ENCODE data around the gene PCDH7. TPM values are rescaled to one million over a fixed set of nuclear protein-coding genes. Genes with fewer than 3 reads are reported as not detected.
A peak's percentile ranks its signal among the peaks of the same experiment; 100 is the strongest.

Gene PCDH7
- polyA plus RNA-seq, 1 of the 3 experiments (the other 2 are of a cell fraction) = 0.48 TPM

DNA sequence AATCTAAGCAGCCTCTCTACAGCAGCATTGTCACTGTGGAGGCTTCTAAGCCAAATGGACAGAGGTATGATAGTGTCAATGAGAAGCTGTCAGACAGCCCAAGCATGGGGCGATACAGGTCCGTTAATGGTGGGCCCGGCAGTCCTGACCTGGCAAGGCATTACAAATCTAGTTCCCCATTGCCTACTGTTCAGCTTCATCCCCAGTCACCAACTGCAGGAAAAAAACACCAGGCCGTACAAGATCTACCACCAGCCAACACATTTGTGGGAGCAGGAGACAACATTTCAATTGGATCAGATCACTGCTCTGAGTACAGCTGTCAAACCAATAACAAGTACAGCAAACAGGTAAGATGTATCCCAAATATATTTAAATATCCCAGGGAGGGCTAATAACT, 4.1 kb downstream of the PCDH7 start:
- H3K79me2 ChIP-seq (ENCODE audit: insufficient read depth) = no peaks in the 10 kb centered on the region
- H3K4me3 ChIP-seq (ENCODE audit: low read depth in 2 of 2, low read length in 1 of 2) = no peak overlapping the region; a peak in 1 of 4 replicates
- 84% methylated on average over 4 of the region's 4 CpGs for WGBS (ENCODE audit: low lambda C conversion rate)
- H3K27ac ChIP-seq (ENCODE audit: low read depth in 2 of 2, low read length in 1 of 2) = no peak overlapping the region
- no peaks in the 10 kb centered on the region for H3F3A ChIP-seq (replicated peaks; ENCODE audit: insufficient read depth)
- no peak overlapping the region for H3K4me2 ChIP-seq
- H3K4me1 ChIP-seq (ENCODE audit: control insufficient read depth in 1 of 2, insufficient read depth in 2 of 2, low read depth in 1 of 2, low read length in 1 of 2) = peaks cover 0 to 35% of the 10 kb centered on the region in 2 experiments; a peak in 2 of 4 replicates
- TF ChIP-seq FOXM1 (IDR thresholded peaks at IDR 0.05; ENCODE audit: low read depth) (no peak), RXRA (IDR thresholded peaks at IDR 0.05; ENCODE audit: borderline replicate concordance, low read depth) (no peak), FOSL2 (IDR thresholded peaks at IDR 0.05; ENCODE audit: borderline replicate concordance, low read depth) (no peak), SMC3 (IDR thresholded peaks at IDR 0.05; ENCODE audit: low read depth, low read length) (no peak)
- TF ChIP-seq, protein P1, sequence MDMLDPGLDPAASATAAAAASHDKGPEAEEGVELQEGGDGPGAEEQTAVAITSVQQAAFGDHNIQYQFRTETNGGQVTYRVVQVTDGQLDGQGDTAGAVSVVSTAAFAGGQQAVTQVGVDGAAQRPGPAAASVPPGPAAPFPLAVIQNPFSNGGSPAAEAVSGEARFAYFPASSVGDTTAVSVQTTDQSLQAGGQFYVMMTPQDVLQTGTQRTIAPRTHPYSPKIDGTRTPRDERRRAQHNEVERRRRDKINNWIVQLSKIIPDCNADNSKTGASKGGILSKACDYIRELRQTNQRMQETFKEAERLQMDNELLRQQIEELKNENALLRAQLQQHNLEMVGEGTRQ (IDR thresholded peaks at IDR 0.05; ENCODE audit: borderline replicate concordance, low read depth, low read length) = no peak
- TF ChIP-seq, protein P2, sequence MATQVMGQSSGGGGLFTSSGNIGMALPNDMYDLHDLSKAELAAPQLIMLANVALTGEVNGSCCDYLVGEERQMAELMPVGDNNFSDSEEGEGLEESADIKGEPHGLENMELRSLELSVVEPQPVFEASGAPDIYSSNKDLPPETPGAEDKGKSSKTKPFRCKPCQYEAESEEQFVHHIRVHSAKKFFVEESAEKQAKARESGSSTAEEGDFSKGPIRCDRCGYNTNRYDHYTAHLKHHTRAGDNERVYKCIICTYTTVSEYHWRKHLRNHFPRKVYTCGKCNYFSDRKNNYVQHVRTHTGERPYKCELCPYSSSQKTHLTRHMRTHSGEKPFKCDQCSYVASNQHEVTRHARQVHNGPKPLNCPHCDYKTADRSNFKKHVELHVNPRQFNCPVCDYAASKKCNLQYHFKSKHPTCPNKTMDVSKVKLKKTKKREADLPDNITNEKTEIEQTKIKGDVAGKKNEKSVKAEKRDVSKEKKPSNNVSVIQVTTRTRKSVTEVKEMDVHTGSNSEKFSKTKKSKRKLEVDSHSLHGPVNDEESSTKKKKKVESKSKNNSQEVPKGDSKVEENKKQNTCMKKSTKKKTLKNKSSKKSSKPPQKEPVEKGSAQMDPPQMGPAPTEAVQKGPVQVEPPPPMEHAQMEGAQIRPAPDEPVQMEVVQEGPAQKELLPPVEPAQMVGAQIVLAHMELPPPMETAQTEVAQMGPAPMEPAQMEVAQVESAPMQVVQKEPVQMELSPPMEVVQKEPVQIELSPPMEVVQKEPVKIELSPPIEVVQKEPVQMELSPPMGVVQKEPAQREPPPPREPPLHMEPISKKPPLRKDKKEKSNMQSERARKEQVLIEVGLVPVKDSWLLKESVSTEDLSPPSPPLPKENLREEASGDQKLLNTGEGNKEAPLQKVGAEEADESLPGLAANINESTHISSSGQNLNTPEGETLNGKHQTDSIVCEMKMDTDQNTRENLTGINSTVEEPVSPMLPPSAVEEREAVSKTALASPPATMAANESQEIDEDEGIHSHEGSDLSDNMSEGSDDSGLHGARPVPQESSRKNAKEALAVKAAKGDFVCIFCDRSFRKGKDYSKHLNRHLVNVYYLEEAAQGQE (IDR thresholded peaks at IDR 0.05; ENCODE audit: low read depth, low read length) = no peak
- TF ChIP-seq, protein P3, sequence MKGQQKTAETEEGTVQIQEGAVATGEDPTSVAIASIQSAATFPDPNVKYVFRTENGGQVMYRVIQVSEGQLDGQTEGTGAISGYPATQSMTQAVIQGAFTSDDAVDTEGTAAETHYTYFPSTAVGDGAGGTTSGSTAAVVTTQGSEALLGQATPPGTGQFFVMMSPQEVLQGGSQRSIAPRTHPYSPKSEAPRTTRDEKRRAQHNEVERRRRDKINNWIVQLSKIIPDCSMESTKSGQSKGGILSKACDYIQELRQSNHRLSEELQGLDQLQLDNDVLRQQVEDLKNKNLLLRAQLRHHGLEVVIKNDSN (IDR thresholded peaks at IDR 0.05; ENCODE audit: borderline replicate concordance, low read depth) = no peak
- TF ChIP-seq, protein P4, sequence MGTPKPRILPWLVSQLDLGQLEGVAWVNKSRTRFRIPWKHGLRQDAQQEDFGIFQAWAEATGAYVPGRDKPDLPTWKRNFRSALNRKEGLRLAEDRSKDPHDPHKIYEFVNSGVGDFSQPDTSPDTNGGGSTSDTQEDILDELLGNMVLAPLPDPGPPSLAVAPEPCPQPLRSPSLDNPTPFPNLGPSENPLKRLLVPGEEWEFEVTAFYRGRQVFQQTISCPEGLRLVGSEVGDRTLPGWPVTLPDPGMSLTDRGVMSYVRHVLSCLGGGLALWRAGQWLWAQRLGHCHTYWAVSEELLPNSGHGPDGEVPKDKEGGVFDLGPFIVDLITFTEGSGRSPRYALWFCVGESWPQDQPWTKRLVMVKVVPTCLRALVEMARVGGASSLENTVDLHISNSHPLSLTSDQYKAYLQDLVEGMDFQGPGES (IDR thresholded peaks at IDR 0.05; ENCODE audit: low read depth, low read length) = no peak
- H4K20me1 ChIP-seq (ENCODE audit: insufficient read depth) = no peaks in the 10 kb centered on the region
- H2AFZ ChIP-seq (ENCODE audit: low read depth) = no peak overlapping the region
- H3K9ac ChIP-seq = no peak overlapping the region
- ChIA-PET POLR2A (no interaction called here), CTCF (interaction anchor here (0.8 to 2.8 kb wide), 5 partner anchors 9 to 328 kb away, joined by 3 to 12 read pairs (median 3); no protein-coding TSS in a partner anchor)
- H3K9me3 ChIP-seq = no peaks in the 10 kb centered on the region
- peaks cover 42% of the 10 kb centered on the region for H3K27me3 ChIP-seq (ENCODE audit: insufficient read depth)
- DNase-seq = no peak
- no peaks in the 10 kb centered on the region for H3K9me2 ChIP-seq
- H3K36me3 ChIP-seq (replicated peaks in 1 of 2; ENCODE audit: control insufficient read depth in 1 of 2, insufficient read depth in 2 of 2, low read length in 1 of 2) = peaks cover 0 to 2% of the 10 kb centered on the region in 2 experiments

DNA sequence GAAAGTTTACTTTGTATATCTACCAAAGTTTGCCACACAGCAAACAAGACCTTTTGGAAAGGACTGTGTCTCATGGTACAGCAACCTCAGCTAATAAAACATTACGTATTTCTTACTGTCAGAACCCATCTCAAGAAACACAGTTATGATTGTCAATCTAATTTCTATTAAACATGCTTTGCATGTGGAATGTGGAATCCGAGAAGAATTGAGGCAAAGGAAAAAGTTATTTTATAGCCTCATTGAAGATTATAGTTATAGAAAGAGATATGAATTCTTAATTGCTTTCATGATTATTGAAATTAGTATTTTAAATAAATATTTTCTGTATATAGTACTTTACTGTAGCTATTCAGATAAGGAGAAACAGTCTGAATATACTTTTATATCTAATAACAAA, 5.4 kb downstream of the PCDH7 start:
- TF ChIP-seq MXI1 (IDR thresholded peaks at IDR 0.05; ENCODE audit: low read depth, low read length) = no peak
- TF ChIP-seq, protein P5, sequence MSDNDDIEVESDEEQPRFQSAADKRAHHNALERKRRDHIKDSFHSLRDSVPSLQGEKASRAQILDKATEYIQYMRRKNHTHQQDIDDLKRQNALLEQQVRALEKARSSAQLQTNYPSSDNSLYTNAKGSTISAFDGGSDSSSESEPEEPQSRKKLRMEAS (IDR thresholded peaks at IDR 0.05; ENCODE audit: low read depth) = no peak
- TF ChIP-seq, protein P3 (IDR thresholded peaks at IDR 0.05; ENCODE audit: borderline replicate concordance, low read depth) = no peak
- Histone ChIP-seq H3K4me1 (ENCODE audit: control insufficient read depth in 1 of 2, insufficient read depth in 2 of 2, low read depth in 1 of 2, low read length in 1 of 2) (peaks cover 0 to 25% of the 10 kb centered on the region in 2 experiments; a peak in 2 of 4 replicates), H3K36me3 (replicated peaks in 1 of 2; ENCODE audit: control insufficient read depth in 1 of 2, insufficient read depth in 2 of 2, low read length in 1 of 2) (peaks cover 0 to 2% of the 10 kb centered on the region in 2 experiments), H3K27me3 (ENCODE audit: insufficient read depth) (peaks cover 31% of the 10 kb centered on the region), H3F3A (replicated peaks; ENCODE audit: insufficient read depth) (no peaks in the 10 kb centered on the region), H3K9ac (no peak overlapping the region), H2AFZ (ENCODE audit: low read depth) (no peak overlapping the region), H3K27ac (ENCODE audit: low read depth in 2 of 2, low read length in 1 of 2) (no peak overlapping the region), H3K9me3 (no peaks in the 10 kb centered on the region), H3K79me2 (ENCODE audit: insufficient read depth) (no peaks in the 10 kb centered on the region), H3K4me2 (no peak overlapping the region), H3K9me2 (no peaks in the 10 kb centered on the region), H3K4me3 (ENCODE audit: low read depth in 2 of 2, low read length in 1 of 2) (peak overlapping the region in 1 of 2 experiments; percentile 21; a peak in 1 of 4 replicates), H4K20me1 (ENCODE audit: insufficient read depth) (no peaks in the 10 kb centered on the region)
- POLR2A ChIA-PET = no interaction called here
- CTCF ChIA-PET = interaction anchor here (1.0 to 1.2 kb wide), 2 partner anchors 12 to 13 kb away, joined by 3 read pairs; no protein-coding TSS in a partner anchor
- no peak for DNase-seq
- 56% methylated on average over 2 of the region's 2 CpGs for WGBS (ENCODE audit: low lambda C conversion rate)

Data from SK-N-SH (cell line).